Upper lobe of right lung (tissue), 1 donor: ENCODE measurements around the gene TET3. TPM values are rescaled to one million over a fixed set of nuclear protein-coding genes. Genes with fewer than 3 reads are reported as not detected.

Experiments used
- ATAC-seq: fragments of 200-7000 bp; cut with Tn5 transposase; one replicate; pipeline ENCODE4 v1.9.1; 2020; ENCODE audit warnings: mild to moderate bottlenecking, moderate library complexity
- DNase-seq: peaks from one replicate; pipeline ENCODE4 v3.0.0-alpha.2; 2020
- H3K27ac ChIP-seq: fragments of 200-600 bp; one replicate; pipeline ENCODE4 v1.8.0; 2022
- H3K27me3 ChIP-seq: fragments of 200-600 bp; one replicate; pipeline ENCODE4 v1.8.0; 2022; ENCODE audit warnings: mild to moderate bottlenecking
- H3K36me3 ChIP-seq: fragments of 200-600 bp; one replicate; pipeline ENCODE4 v1.8.0; 2022
- H3K4me1 ChIP-seq: fragments of 200-600 bp; one replicate; pipeline ENCODE4 v1.8.0; 2022
- H3K4me3 ChIP-seq: fragments of 200-600 bp; one replicate; pipeline ENCODE4 v1.8.0; 2022; ENCODE audit warnings: mild to moderate bottlenecking
- H3K9me3 ChIP-seq: fragments of 200-600 bp; one replicate; pipeline ENCODE4 v1.8.0; 2022
- intact Hi-C: fragments of 100-400 bp; cut with DNase I; formaldehyde crosslinking; loops from one replicate; pipeline ENCODE4 v1.11.0; 2022
- total RNA-seq: library from RNA; stranded (reverse); fragmentation: NEBNext Ultra II Directional; extraction: Animal tissue kit (Norgen Biotek cat#: 25700); gene quantifications from one replicate; pipeline ENCODE4 v1.2.1, GENCODE V29; 2021
- TF ChIP-seq, protein P1 (sequence below): fragments of 200-600 bp; IDR thresholded peaks from one replicate; pipeline ENCODE4 v1.8.0; 2022; ENCODE audit warnings: antibody characterized with exemption
- donor health status: DM: no; HTN: yes; CAD: no; lungs with severe emphysema.

Gene TET3
- total RNA-seq, 1 donor from 2014 or later = 19.9 TPM

DNA sequence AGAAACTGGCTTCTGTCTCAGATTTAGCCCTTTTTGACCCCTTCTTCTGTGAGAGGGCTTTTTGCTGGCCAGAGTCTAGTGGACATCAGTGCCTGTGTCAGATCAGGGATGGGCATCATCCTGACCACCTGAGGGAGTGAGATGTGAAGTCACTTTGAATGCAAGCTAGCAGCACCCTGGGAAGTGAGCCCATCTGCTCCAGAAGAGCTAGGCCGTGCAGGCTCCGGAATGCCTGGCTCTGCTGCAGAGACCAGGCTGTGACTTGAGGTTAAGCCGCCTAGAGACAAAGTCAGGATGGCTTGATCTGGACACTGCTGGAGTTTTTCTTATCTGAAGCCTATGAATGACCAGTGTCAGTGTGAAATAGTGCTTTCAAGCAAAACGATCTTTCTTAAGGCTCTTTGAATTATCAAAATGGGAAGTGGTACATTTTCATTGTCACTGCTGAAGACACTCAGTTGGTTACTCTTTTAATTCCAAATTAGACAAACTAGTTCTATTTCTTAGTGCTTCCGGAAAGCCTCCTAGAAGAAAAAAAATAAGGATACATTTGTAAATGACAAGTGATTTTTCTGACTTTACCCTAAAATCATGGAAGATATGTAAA, 37.2 kb upstream of the TET3 start:
- no peak for ATAC-seq
- no peak overlapping the region for H3K27ac ChIP-seq

DNA sequence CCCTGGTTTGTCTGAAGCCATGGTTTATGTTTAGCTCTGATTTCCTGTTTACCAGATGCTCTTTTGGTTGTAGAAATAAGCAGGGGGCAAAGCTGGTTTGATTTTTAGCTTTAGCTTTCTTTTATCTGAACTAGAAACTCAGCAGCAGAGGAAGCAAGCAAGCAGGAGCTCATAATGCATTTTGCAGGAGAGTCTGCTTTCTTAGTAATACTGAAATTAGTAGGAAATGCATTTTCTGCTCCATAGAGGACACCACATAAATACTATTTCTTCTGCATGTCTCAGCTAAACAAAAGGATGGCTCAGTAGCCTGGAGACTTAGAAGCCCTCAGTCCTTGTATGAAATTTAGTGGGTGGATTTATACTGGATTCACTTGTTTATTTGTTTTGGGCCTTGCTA, 34.9 kb upstream of the TET3 start:
- DNase-seq (no peak), ATAC-seq (no peak)
- H3K4me3 ChIP-seq = no peak overlapping the region
- no peak overlapping the region for H3K27ac ChIP-seq
- TF ChIP-seq, protein P1, sequence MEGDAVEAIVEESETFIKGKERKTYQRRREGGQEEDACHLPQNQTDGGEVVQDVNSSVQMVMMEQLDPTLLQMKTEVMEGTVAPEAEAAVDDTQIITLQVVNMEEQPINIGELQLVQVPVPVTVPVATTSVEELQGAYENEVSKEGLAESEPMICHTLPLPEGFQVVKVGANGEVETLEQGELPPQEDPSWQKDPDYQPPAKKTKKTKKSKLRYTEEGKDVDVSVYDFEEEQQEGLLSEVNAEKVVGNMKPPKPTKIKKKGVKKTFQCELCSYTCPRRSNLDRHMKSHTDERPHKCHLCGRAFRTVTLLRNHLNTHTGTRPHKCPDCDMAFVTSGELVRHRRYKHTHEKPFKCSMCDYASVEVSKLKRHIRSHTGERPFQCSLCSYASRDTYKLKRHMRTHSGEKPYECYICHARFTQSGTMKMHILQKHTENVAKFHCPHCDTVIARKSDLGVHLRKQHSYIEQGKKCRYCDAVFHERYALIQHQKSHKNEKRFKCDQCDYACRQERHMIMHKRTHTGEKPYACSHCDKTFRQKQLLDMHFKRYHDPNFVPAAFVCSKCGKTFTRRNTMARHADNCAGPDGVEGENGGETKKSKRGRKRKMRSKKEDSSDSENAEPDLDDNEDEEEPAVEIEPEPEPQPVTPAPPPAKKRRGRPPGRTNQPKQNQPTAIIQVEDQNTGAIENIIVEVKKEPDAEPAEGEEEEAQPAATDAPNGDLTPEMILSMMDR = no peak
- H3K4me1 ChIP-seq = peaks cover 20% of the 10 kb centered on the region
- peaks cover 81% of the 10 kb centered on the region for H3K36me3 ChIP-seq
- no peaks in the 10 kb centered on the region for H3K27me3 ChIP-seq
- no peaks in the 10 kb centered on the region for H3K9me3 ChIP-seq
- intact Hi-C loops = no loop called here

More for the DNA sequence above, 37.2 kb upstream of the TET3 start:
- intact Hi-C loops = no loop called here
- Histone ChIP-seq H3K4me1 (peaks cover 16% of the 10 kb centered on the region), H3K36me3 (peaks cover 75% of the 10 kb centered on the region), H3K9me3 (no peaks in the 10 kb centered on the region), H3K27me3 (no peaks in the 10 kb centered on the region), H3K4me3 (no peak overlapping the region)
- no peak for DNase-seq
- TF ChIP-seq, protein P1 = no peak

DNA sequence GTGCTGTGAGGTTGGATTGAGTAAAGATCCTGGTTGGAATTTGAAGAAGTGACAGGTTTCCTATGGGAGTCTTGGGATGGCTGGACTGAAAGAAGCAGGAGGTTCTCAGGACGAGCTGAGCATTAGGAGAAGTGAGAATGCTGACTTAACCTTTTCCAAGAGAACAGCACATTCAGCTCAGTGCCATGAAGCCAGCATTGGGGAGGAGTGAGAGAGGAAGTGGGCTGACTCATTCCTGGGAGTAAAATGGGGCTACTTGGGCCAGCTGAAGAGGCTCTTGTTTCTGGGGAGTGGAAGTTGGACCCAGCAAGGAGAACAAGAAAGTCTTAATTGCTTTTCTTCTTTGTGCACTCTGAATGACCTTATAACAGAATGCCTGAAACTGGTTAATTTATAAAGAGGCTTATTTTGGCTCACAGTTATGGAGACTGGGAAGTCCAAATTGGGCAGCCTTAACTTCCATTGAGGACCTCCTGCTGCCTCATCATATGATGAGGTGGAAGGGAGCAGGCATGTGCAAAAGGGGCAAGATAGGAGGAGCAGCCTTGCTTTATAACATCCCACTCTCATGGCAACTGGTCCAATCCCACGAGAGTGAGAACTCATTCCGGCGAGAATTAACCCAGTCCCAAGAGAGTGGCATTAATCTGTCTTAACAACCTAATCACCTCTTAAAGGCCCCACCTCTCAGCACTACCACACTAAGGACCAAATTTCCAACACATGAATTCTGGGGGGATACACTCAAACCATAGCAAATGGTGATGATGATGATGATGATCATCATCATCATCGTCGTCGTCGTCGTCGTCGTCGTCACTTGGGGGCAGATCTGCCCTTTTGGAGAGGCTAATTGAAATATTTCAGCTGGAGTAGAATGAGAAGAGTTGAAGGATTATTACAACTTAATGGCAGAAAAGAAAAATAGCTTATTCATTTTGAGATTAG, 31.9 kb upstream of the TET3 start:
- DNase-seq (no peak), ATAC-seq (peak; percentile 93)
- Histone ChIP-seq H3K36me3 (peaks cover 85% of the 10 kb centered on the region), H3K27ac (no peak overlapping the region), H3K27me3 (no peaks in the 10 kb centered on the region), H3K4me3 (no peak overlapping the region), H3K4me1 (peaks cover 20% of the 10 kb centered on the region), H3K9me3 (no peaks in the 10 kb centered on the region)
- intact Hi-C loops = no loop called here
- TF ChIP-seq, protein P1 = no peak

DNA sequence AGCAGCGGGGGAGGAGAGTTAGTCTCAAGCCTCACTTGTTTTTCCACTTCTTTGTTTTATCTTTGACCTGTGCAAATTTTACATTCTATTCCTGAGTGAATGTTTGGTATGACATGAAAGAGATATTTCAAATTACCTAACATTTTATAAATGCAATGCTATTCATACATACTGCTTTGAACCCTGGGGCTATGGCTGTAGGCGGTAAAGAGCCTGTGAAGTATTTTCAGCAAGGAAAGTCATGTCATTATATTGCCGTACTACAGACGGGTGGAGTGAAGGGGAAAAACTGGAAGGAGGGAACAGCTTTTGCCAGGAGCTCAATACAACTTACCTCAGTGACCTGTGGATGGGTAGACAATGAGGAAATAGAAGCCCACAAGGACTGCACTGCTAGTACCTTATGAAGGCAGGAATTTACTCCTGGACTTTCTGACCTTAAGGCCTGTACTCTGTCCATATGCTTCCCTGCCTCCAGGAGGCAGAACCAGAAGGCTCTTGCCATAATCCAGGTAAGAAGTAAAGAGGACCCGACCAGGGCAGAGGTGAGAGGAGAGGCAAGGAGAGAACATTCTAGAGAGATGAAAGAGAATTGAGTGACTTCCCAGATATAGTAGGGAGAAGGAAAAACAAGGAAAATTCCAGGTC, 28.4 kb upstream of the TET3 start:
- Histone ChIP-seq H3K36me3 (peaks cover 73% of the 10 kb centered on the region), H3K27ac (peak overlapping the region; percentile 11), H3K9me3 (no peaks in the 10 kb centered on the region), H3K4me3 (no peak overlapping the region), H3K4me1 (peaks cover 10% of the 10 kb centered on the region), H3K27me3 (no peaks in the 10 kb centered on the region)
- no peak for ATAC-seq
- intact Hi-C loops = no loop called here
- DNase-seq = no peak
- TF ChIP-seq, protein P1 = no peak

DNA sequence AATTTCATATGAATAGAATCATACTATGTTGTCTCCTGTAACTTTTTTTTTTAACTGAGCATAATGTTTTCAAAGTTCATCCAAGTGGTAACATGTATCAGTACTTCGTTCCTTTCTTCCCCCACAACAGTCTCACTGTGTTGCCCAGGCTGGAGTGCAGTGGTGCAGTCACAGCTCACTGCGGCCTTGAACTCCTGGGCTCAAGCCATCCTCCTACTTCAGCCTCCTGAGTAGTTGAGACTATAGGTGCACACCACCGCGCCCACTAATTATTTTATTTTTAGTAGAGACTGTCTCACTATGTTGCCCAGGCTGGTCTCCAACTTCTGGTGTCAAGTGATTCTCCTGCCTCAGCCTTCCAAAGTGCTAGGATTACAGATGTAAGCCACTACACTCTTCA, 23.4 kb upstream of the TET3 start:
- Histone ChIP-seq H3K4me3 (no peak overlapping the region), H3K4me1 (no peaks in the 10 kb centered on the region), H3K36me3 (peaks cover 33% of the 10 kb centered on the region), H3K27ac (no peak overlapping the region), H3K9me3 (no peaks in the 10 kb centered on the region), H3K27me3 (no peaks in the 10 kb centered on the region)
- no peak for DNase-seq
- ATAC-seq = no peak
- intact Hi-C loops = no loop called here
- TF ChIP-seq, protein P1 = no peak
